ENCODE data around the gene EPB41L3. TPM values are rescaled to one million over a fixed set of nuclear protein-coding genes. Genes with fewer than 3 reads are reported as not detected.
A peak's percentile ranks its signal among the peaks of the same experiment; 100 is the strongest.

Gene EPB41L3
- polyA plus RNA-seq, 3 donors from 2014 or later, result 0.61 to 0.63 TPM; not detected in 1

GRCh38 chr18:5546660-5547059 lies 2.9 kb upstream of the EPB41L3 start:
- Mint-ChIP-seq H3K36me3 (no peaks in the 10 kb centered on the region), H3K4me1 (peaks cover 0 to 6% of the 10 kb centered on the region in 2 donors), H3K9me3 (peaks cover 0 to 5% (median 0%) of the 10 kb centered on the region in 6 donors), H3K27ac (no peak overlapping the region), H3K4me3 (no peak overlapping the region), H3K27me3 (ENCODE audit: low read depth in 3 of 3) (peaks cover 3 to 11% (median 3%) of the 10 kb centered on the region in 3 donors)
- DNase-seq, result no peak

GRCh38 chr18:5543036-5543680 lies 639 bp downstream of the EPB41L3 start:
- peaks cover 2 to 17% (median 5%) of the 10 kb centered on the region in 3 donors for H3K27me3 Mint-ChIP-seq (ENCODE audit: low read depth in 3 of 3)
- no peak for DNase-seq

DNA sequence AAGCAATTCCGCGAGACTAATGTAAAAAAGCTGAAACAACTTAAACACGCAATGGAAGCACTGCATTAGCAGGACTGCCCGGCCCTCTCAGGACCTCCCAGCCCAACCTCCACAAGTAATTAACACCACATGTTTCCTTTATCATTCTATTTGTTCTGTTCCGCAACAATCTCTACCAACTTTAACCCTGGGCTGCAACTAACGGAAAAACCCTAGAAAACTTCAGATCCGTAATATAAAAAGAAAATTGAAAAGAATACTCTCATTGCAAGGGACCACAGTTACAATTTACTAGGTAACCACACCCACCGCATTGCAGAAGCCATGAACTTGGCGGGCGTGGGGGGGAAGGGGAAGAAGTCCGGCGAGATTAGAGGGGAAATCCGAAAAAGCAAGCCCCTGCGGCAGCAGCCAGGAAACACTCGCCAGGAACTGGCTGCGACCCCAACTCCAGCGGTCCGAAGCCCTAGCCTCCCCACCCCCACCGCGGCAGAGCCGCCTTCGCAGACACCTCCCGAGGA lies 1.2 kb downstream of the EPB41L3 start:
- Mint-ChIP-seq H3K27ac (no peak overlapping the region), H3K4me3 (peak overlapping the region in 4 of 5 donors; percentile 10 to 65 (median 45))

More at GRCh38 chr18:5543036-5543680, 639 bp downstream of the EPB41L3 start:
- peaks cover 0 to 3% (median 0%) of the 10 kb centered on the region in 6 donors for H3K9me3 Mint-ChIP-seq
- no peak overlapping the region for H3K4me3 Mint-ChIP-seq
- H3K4me1 Mint-ChIP-seq, result peaks cover 0 to 6% of the 10 kb centered on the region in 2 donors
- no peaks in the 10 kb centered on the region for H3K36me3 Mint-ChIP-seq
- H3K27ac Mint-ChIP-seq, result no peak overlapping the region

DNA sequence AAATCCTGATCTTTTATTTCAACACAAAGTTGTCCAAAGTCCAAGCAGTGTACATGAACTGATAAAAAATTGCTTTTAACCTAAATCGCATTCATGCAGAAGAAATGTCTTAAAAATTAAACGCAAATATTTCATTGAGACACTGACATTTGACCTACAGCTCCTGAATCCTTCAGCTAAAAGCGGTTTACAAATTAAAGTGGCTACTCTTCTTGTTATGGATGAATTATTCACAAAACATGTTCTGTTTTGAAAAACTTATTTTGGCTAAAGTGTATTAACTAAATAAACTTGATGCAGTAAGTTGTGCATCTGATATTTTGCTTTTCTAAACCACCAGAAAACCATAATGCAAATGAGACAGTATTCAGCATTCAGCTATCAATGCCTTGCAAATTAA lies 2.2 kb downstream of the EPB41L3 start:
- Mint-ChIP-seq H3K27me3 (ENCODE audit: low read depth in 3 of 3) (peaks cover 4 to 16% (median 5%) of the 10 kb centered on the region in 3 donors), H3K36me3 (no peaks in the 10 kb centered on the region), H3K4me1 (peaks cover 0 to 6% of the 10 kb centered on the region in 2 donors), H3K9me3 (peaks cover 0 to 8% (median 0%) of the 10 kb centered on the region in 6 donors), H3K27ac (no peak overlapping the region), H3K4me3 (no peak overlapping the region)
- DNase-seq, result no peak

More for the DNA sequence above, 1.2 kb downstream of the EPB41L3 start:
- Mint-ChIP-seq H3K9me3 (peaks cover 0 to 4% (median 0%) of the 10 kb centered on the region in 6 donors), H3K27me3 (ENCODE audit: low read depth in 3 of 3) (peaks cover 3 to 14% (median 5%) of the 10 kb centered on the region in 3 donors), H3K36me3 (no peaks in the 10 kb centered on the region), H3K4me1 (peaks cover 0 to 6% of the 10 kb centered on the region in 2 donors)
- DNase-seq, result no peak

DNA sequence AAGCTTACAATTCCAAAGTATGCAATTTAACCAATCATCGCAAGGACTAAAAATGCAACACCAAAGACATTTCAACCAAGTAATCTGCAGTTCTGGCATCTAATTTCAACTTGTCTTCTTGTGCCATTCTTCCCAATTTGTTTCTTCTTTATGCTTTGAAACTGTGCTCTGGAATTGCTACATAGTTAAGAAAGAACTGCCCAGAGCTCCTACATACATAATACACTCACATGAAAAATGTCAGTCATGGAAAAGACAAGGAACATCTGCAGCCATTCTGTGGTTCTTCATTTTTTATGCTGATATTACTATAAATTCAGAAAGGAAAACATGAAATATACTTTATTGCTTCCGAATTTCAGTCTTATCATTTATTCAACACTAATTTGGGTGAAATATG lies 4.4 kb downstream of the EPB41L3 start:
- Mint-ChIP-seq H3K4me1 (peaks cover 0 to 6% of the 10 kb centered on the region in 2 donors), H3K27me3 (ENCODE audit: low read depth in 3 of 3) (peaks cover 5 to 15% (median 6%) of the 10 kb centered on the region in 3 donors), H3K4me3 (no peak overlapping the region), H3K27ac (no peak overlapping the region), H3K36me3 (no peaks in the 10 kb centered on the region), H3K9me3 (peaks cover 0 to 6% (median 0%) of the 10 kb centered on the region in 6 donors)
- no peak for DNase-seq

- peaks cover 0 to 6% of the 10 kb centered on the region in 2 donors for H3K4me1 Mint-ChIP-seq
- H3K9me3 Mint-ChIP-seq, result peaks cover 0 to 6% (median 0%) of the 10 kb centered on the region in 6 donors
- H3K36me3 Mint-ChIP-seq, result no peaks in the 10 kb centered on the region
- H3K27ac Mint-ChIP-seq, result no peak overlapping the region
- DNase-seq, result no peak
- peaks cover 3 to 13% (median 6%) of the 10 kb centered on the region in 3 donors for H3K27me3 Mint-ChIP-seq (ENCODE audit: low read depth in 3 of 3)
- H3K4me3 Mint-ChIP-seq, result no peak overlapping the region
Observed at GRCh38 chr18:5538544-5538943, 5.3 kb downstream of the EPB41L3 start.

- Mint-ChIP-seq H3K4me3 (no peak overlapping the region), H3K9me3 (peaks cover 0 to 6% (median 0%) of the 10 kb centered on the region in 6 donors), H3K36me3 (no peaks in the 10 kb centered on the region), H3K27me3 (ENCODE audit: low read depth in 3 of 3) (peaks cover 3 to 16% (median 6%) of the 10 kb centered on the region in 3 donors), H3K4me1 (peaks cover 0 to 6% of the 10 kb centered on the region in 2 donors), H3K27ac (no peak overlapping the region)
- no peak for DNase-seq
Observed at GRCh38 chr18:5537860-5538259, 5.9 kb downstream of the EPB41L3 start.

DNA sequence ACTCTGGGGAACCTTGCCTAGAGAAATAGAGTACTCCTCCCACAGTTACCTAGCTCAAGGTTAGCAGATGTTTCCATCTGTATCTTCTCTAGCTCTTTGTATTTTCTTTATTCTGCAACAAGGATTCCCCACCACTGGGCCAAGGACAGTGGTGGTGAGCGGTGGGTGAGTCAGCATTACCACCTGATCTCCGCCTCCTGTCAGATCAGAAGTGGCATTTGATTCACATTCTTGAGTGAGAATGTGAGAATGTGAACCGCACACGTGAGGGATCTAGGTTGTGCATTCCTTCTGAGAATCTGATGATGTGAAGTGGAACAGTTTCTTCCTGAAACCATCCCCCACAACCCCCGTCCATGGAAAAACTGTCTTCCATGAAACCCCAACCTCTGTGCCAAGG lies 9.0 kb downstream of the EPB41L3 start:
- no peaks in the 10 kb centered on the region for H3K36me3 Mint-ChIP-seq
- H3K4me1 Mint-ChIP-seq, result no peaks in the 10 kb centered on the region
- no peak overlapping the region for H3K4me3 Mint-ChIP-seq
- H3K9me3 Mint-ChIP-seq, result peaks cover 0 to 5% (median 0%) of the 10 kb centered on the region in 6 donors
- no peak overlapping the region for H3K27ac Mint-ChIP-seq
- peaks cover 4 to 6% (median 5%) of the 10 kb centered on the region in 3 donors for H3K27me3 Mint-ChIP-seq (ENCODE audit: low read depth in 3 of 3)
- DNase-seq, result no peak

DNA sequence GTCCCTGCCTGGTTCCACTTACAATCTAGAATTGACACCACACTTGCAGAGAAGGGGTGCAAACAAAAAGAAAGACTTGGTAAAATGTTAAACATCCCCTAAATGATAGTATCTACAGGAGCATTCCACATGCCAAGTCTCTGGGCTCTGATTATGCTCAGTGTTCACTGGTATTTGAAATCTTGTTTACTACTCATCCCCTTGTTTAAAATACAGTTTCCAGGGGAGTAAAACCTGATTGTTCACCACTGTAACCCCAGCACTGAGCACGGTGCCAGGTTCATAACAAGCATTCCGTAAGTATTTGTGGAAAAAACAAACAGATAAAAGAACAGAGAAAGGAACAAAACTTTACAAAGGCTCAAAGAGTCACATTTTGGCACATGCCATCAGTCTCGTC lies 11.7 kb downstream of the EPB41L3 start:
- Mint-ChIP-seq H3K9me3 (peaks cover 0 to 3% (median 0%) of the 10 kb centered on the region in 6 donors), H3K27ac (no peak overlapping the region), H3K4me3 (no peak overlapping the region), H3K27me3 (ENCODE audit: low read depth in 3 of 3) (peaks cover 2 to 9% (median 3%) of the 10 kb centered on the region in 3 donors), H3K36me3 (no peaks in the 10 kb centered on the region), H3K4me1 (no peaks in the 10 kb centered on the region)
- no peak for DNase-seq

DNA sequence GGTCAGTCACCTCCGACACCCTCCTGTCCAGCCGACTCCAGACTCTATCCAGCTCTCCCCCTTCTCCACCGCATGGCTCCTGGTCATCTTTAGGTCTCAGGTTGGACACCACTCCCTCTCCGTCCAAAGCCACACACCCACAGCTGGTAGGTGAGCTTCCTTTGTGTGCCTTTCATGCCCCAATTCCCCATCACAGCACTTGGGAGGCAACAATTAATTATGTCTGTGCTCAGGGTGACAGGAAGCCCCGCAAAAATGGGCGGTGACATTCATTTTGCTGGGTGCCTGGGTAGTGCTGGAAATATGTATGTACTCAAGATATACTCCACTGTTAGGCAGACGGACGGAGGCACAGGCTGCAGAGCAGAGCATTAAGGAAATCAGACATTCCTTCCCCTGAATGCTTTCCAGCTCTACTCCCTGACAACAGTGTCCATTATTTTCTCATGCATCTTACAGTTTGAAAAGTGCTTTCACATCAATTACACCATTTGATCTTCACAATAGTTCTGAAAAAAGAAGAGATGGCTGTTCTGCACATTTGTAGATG lies 13.1 kb downstream of the EPB41L3 start:
- Mint-ChIP-seq H3K27me3 (ENCODE audit: low read depth in 3 of 3) (peaks cover 2 to 9% (median 3%) of the 10 kb centered on the region in 3 donors), H3K4me1 (no peaks in the 10 kb centered on the region), H3K4me3 (no peak overlapping the region), H3K27ac (no peak overlapping the region), H3K36me3 (no peaks in the 10 kb centered on the region), H3K9me3 (peaks cover 0 to 3% (median 0%) of the 10 kb centered on the region in 6 donors)
- DNase-seq, result no peak

- Mint-ChIP-seq H3K27ac (no peak overlapping the region), H3K36me3 (no peaks in the 10 kb centered on the region), H3K4me3 (no peak overlapping the region), H3K9me3 (peaks cover 0 to 3% (median 0%) of the 10 kb centered on the region in 6 donors), H3K4me1 (no peaks in the 10 kb centered on the region), H3K27me3 (ENCODE audit: low read depth in 3 of 3) (peaks cover 0 to 9% (median 3%) of the 10 kb centered on the region in 3 donors)
- no peak for DNase-seq
Observed at GRCh38 chr18:5529471-5529870, 14.3 kb downstream of the EPB41L3 start.

- Mint-ChIP-seq H3K4me1 (no peaks in the 10 kb centered on the region), H3K27me3 (ENCODE audit: low read depth in 3 of 3) (peaks cover 0 to 8% (median 0%) of the 10 kb centered on the region in 3 donors), H3K9me3 (peaks cover 0 to 3% (median 0%) of the 10 kb centered on the region in 6 donors), H3K27ac (no peak overlapping the region), H3K4me3 (no peak overlapping the region), H3K36me3 (no peaks in the 10 kb centered on the region)
- no peak for DNase-seq
Observed at GRCh38 chr18:5527603-5528002, 16.2 kb downstream of the EPB41L3 start.

GRCh38 chr18:5524660-5525059 lies 19.1 kb downstream of the EPB41L3 start:
- no peak for DNase-seq
- Mint-ChIP-seq H3K4me1 (no peaks in the 10 kb centered on the region), H3K4me3 (no peak overlapping the region), H3K9me3 (peaks cover 0 to 3% (median 0%) of the 10 kb centered on the region in 6 donors), H3K27me3 (ENCODE audit: low read depth in 3 of 3) (peaks cover 0 to 4% (median 2%) of the 10 kb centered on the region in 3 donors), H3K27ac (no peak overlapping the region), H3K36me3 (no peaks in the 10 kb centered on the region)

- no peak overlapping the region for H3K27ac Mint-ChIP-seq
- no peaks in the 10 kb centered on the region for H3K9me3 Mint-ChIP-seq
- H3K4me3 Mint-ChIP-seq, result no peak overlapping the region
- H3K36me3 Mint-ChIP-seq, result no peaks in the 10 kb centered on the region
- no peak for DNase-seq
- H3K4me1 Mint-ChIP-seq, result no peaks in the 10 kb centered on the region
- peaks cover 0 to 4% (median 2%) of the 10 kb centered on the region in 3 donors for H3K27me3 Mint-ChIP-seq (ENCODE audit: low read depth in 3 of 3)
Observed at GRCh38 chr18:5521000-5521399, 22.8 kb downstream of the EPB41L3 start.
